Gastrocnemius medialis (tissue), 4 donors: ENCODE measurements around the gene POLE.

Source experiments
- CTCF ChIP-seq, 5 experiments: fragments of 450-650 bp in 3 of 5; fragments of 200-600 bp in 2 of 5; sonication (generic) in 2 of 5; IDR thresholded peaks in 4 of 5; conservative IDR thresholded peaks in 1 of 5; 1 replicate in 4 of 5; 2 replicates in 1 of 5; pipeline ENCODE4 v1.5.1; 2016 to 2019; ENCODE audit warnings: antibody characterized with exemption in 5 of 5, mild to moderate bottlenecking in 3 of 5, moderate library complexity in 3 of 5
- POLR2A ChIP-seq, 2 donors: fragments of 450-650 bp; IDR thresholded peaks; one replicate each; pipeline ENCODE4 v1.6.1; 2017; ENCODE audit warnings: antibody characterized with exemption in 2 of 2, mild to moderate bottlenecking in 2 of 2, moderate library complexity in 2 of 2

DNA sequence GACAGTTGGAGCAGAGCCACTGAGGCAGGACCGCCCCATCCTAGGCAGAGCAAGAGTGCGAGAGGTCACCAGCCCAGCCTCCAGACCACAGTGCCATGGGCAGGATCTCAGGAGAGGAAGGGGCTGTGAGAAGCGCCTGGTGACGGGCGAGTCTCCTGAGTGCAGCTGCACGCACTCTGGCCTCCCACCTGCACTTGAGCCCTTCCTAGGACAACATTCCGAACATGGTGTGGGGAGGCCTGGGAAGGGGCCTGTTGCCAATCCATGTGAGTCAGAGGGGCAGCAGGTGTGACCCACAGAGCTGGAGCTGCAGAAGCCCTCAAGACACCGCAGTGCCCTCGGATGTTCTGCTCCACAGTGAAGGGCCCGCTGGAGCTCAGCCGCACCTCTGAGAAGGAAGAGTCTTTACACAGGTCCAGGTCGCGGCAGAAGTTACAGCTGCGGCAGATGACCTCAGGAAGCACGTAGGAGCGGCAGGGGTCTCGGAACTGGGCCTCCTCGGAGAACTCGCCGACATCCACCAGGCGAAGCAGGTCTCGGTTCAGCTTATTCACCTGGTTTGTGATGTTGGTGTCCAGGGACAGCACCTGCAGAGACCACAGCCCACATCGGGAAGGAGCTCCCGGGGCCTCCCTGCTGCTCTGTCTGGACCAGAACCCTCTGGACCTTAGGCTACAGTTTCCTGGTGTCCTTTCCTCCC is 61.3 kb downstream of the POLE start:
- TF ChIP-seq POLR2A (IDR thresholded peaks at IDR 0.05) (no peak), CTCF (IDR thresholded peaks at IDR 0.05 in 4 of 5, conservative IDR thresholded peaks at IDR 0.05 in 1 of 5) (no peak)
